HG03159 (cell line): ENCODE data around the gene ATG10.
A peak's percentile ranks its signal among the peaks of the same experiment; 100 is the strongest.
"Not testable (repeated sequence)": the region's sequence is repeated elsewhere in the genome, so short reads cannot be mapped to it uniquely, and the experiment has no call there.

Experiments
- ATAC-seq: cut with Tn5 transposase; IDR thresholded peaks from one replicate; pipeline ENCODE4 v1.9.1; 2021; ENCODE audit warnings: mild to moderate bottlenecking, moderate library complexity; ENCODE audit not compliant: unreplicated experiment

ATG10 gene

DNA sequence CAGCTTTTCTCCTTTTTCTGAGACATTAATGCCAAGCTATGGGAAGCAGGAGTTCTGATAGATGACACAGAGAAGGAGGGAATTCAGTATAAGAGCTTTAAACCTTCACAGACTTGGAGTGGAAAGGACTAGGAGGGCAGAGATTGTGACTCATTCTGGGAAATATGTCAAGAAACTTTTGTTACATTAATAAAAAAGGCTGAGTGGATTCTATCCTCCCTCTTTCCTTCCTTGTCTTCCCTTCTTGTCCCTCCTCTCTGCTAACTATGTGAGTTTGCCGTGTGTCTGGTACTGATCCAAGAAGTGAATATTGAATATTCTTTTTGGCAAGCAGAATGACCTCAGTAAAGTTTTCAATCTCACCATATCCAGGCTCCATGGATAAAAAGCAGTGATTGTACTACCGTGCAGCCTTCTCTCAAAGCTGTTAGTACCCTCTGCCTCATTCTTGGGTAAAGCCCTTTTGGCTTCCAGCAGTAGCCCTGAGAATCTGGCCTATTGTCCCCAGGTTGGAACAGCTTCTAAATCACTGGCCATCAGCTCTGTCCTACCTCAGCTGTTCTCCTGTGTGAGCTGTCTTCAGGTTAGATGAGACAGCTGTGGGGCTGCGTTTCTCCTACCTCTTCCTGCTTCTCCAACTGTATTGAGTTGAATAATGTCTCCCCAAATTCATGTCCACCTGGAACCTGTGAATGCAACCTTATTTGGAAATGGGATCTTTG is 73.9 kb downstream of the ATG10 start:
- no peak for ATAC-seq

DNA sequence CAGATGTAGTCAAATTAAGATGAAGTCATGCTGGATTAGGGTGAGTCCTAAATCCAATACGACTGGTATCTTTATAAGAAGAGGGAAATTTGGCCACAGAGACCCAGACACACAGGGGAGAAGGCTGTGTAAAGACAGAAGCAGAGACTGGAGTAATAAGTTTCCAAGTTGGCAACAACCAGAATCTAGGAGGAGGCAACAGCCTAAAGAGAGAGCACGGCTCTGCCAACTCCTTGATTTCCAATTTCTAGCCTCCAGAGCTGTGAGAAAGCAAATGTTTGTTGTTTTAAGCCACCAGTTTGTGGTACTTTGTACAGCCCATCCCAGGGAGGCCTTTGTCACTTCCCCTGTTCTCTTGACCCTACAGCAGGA is 74.4 kb downstream of the ATG10 start:
- ATAC-seq, result no peak

DNA sequence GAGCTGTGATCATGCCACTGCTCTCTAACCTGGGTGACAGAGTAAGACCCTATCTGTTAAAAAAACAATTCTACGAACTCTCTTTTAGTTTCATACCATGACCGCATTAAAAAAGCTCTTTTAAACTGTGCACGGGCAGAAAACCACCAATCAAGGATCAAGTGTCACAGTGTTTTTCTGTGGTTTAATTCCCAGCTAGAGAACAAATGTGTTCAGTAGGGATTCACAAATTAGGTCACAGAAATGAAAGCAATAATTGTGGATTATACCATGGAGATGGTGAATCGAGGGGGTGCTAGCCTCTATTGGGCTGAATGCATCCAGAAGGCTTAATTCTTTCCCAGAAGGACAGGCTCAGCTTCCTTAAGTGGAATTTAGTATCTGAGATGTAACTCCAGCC is 79.1 kb downstream of the ATG10 start:
- ATAC-seq, result no peak

DNA sequence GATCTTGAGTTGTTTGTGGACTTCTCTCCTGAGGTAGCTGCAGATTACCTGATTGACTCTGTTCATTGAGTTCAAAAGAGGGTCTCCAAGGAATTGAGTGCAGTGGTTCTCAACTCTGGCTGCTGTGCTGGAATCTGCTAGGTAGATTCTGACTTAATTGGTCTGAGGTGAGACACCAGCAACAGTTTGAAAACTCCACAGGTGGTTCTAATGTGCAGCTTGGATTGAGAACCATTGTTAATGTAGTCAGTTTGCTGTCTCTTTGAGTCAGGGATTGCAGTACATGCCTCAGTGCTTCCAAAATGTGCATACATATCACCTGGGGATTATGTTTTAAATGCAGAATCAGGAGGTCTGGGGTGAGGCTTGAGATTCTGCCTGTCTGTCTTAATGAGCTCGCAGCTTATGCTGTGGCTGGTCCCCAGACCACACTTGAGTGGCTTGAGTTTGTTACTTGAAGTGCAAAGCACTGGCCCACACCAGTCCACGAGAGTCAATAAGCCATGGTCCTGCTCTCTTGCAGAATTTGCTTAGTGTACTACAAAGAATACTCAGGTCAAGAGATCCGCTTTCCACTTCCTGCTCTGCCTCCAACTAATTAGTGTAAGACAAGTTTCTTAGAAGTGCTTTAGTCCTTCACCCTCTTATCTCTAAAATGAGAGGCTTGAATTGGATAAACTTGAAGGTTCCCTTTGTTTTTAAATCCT is 82.3 kb downstream of the ATG10 start:
- ATAC-seq, result no peak

DNA sequence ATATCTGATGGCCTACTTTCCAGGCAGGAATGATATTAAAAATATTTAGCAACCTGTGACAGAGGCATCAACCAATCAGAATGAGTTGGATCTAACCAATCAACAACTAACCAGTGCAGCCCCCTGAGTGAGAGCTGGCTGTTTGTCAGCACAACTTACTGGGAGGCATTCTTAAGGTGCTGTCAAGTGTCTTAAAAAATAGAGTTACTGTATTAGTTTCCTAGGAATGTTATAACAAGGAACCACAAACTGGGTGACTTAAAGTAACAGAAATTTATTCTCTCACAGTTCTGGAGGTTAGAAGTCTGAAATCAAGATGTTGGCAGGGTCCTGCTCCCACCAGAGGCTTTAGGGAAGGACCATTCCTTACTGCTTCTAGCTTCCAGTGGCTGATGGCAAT is 85.2 kb downstream of the ATG10 start:
- ATAC-seq, result no peak

DNA sequence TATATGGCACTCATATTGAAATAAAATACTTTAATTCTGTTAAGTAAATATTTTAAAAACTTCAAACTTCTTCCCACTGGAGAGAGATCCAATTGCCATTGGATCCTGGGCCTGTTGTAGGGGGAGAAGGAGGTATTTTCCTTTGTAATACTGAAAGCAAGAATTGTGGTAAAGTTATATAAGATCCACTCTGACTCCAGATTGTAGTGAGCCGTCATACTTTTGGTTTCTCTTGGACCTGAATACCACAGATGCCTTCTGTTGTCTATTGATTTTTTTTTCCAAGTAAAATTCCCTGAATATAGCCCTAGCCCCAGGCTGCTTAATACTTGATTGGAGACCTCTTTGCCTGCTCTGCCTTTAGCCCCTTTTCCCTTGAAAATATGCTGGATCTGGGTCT is 86.9 kb downstream of the ATG10 start:
- peak; percentile 56 for ATAC-seq

DNA sequence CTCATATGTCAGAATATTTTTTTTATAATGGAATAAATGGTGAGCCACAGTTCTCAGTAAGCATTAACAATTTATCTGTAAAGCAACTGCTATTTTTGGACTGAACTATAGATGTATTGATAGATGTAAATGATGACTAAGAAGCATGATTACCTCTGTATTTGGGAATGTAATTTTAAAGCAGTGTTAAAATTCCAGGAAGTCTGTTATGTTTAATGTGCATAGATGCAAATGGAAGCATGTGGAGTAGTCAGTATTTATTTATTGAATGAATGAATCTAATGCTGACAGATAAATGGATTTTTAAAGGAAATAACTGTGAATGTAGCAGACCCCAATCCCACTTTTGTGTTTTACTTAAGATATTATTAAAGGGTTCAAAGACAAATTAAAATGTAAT is 95.0 kb downstream of the ATG10 start:
- ATAC-seq, result no peak

DNA sequence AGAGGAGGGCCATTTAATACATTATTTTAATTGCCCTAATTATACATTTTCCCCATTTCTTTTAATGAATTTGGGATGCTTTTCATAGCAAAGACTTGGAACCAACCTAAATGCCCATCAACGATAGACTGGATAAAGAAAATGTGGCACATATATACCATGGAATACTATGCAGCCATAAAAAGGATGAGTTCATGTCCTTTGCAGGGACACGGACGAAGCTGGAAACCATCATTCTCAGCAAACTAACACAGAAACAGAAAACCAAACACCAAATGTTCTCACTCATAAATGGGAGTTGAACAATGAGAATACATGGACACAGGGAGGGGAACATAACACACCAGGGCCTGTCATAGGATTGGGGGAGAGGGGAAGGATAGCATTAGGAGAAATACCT is 96.2 kb downstream of the ATG10 start:
- ATAC-seq, result not testable (repeated sequence)

DNA sequence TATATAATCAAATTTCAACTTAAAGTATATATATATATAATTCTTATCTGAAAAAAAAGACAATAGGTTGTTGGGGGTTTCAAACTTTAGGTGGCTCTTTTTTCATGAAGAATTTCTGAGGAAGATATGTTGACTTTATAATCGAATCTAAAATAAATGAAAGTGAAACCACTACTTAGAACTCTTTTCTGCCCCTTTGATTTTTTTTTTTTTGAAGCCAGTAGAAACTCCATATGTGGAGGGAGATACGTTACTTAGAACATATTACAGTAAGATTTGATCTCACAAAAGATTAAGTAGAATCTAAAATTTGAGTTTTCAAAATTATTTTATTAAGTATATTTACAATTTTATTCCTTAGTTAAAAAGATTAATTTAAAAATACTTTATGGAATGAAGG is 96.9 kb downstream of the ATG10 start:
- ATAC-seq, result no peak

DNA sequence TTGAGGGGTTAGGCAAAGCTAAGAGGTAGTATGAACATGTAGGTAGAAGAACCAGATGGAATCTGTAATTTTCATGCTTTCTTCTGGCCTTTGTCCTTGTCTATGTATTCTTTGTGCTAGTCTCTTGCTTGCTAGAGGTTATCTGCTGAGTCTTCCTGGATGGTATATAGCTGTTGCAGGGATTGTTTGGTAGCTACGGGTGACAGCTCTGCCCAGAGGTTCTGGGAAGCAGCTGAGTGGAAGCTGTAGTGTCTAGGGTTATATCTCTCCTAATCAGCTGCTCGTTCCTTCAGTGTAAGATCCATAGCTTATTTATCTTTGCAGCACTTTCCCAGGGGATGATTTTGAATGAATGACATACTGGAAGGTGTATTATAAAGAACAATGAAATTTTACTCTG is 100.3 kb downstream of the ATG10 start:
- no peak for ATAC-seq

DNA sequence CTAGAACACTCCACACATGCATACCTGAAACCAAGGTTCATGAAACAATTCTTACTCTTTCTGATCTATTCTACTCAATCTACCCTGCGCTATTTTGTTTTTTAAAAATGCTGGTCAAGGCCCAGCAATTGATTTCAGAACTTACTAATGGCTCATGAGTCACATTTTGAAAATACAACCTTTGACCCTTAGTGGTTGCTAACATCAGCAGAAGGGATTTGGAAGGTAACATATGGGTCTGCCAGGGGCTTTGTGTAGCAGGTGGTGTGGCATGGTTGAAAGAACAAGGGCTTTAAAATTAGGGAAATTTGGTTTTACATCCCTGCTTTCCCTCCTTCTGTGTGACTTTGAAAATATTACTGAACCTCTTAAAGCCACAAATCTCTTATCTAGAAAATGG is 101.4 kb downstream of the ATG10 start:
- ATAC-seq, result no peak

DNA sequence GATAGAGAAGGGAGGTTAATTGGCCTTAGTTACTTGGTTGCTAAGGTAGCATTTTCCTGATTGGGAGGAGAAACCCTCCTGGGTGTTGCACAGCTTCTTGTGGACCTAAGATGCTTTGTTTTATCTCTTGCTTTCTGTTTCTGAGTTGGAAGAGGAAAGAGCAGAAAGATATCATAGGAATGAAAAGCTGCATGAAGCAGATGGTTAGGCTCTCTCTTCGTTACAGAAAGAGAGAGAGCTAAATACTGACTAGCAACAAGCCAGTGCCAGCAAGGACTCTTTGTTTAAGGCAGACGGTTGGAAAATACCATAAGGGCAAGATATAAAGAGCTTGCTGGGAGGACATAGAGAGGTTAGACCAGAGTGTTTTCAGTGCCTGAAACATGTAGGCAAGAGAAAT is 103.1 kb downstream of the ATG10 start:
- ATAC-seq, result no peak

DNA sequence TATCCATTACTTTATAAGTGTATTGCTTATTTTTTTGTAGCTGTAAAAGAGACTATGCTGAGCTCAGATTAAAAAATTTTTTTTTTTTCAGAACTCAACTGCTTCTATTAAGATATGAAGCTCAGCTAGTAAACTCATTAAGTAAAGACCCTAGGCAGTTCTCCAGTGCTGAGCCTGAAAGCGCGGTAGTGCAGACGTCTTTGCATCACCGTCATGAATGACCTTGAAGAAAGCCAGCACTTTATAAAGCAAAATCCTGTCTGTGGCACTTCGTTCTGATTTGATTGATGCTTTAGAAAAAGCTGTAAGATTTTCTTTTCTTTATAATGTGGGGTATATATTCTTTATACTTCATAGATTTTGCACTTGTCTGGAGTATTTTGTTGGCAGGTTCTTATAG is 105.7 kb downstream of the ATG10 start:
- no peak for ATAC-seq

DNA sequence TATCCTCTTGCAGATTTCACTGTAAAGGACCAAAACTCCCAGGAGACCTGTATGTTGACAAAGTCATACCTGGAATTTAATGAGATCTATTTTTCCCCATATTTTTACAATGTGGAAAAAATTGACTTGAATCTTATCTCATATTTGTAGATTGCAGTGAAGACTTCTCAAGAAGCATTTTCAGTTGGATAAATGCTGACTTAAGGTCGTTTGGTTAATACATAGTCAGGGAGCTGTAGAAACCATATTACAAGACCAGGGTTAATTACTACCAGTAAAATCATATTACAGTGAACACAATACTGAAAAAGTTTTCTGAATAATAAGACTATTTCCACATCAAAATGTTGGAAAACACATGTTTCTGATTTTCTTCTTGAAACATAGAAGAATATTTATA is 119.8 kb downstream of the ATG10 start:
- ATAC-seq, result no peak

DNA sequence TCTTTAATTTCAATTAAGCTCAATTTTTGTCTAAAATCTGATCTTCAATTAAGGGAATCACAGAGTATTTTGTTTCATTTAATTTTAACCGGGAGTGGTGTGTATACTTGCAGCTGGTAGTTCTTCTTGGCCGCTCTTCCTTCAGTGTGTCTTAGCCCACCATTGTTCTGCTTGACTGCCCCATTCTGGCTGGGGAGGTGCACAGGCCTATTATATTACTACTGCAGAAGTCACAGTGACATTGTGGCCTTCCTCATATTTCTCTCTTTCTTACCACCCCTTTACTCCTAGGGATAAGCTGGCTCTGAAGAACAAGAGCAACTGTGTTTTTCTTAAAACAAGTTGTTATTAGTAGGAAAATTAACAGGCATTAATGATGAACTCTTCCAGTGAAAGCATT is 123.7 kb downstream of the ATG10 start:
- ATAC-seq, result no peak

DNA sequence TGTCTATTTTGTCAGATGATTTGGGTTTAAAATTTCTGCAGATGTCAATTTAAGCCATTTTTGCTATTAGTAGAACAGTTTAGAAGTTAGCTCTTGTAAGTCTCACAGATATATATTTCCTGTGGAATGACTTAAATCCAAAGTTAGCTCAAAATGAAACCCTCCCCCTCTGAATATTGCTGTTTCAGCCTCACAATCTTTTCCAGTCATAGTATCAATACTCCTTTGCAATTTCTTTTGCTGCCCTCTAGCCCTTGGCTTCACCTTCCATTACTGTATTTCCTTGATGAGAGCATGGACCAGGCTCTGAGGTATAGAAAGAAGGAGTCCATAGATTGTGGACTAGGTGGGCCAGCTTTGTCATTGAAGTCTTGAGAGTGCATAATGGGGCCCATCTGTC is 124.4 kb downstream of the ATG10 start:
- ATAC-seq, result no peak

DNA sequence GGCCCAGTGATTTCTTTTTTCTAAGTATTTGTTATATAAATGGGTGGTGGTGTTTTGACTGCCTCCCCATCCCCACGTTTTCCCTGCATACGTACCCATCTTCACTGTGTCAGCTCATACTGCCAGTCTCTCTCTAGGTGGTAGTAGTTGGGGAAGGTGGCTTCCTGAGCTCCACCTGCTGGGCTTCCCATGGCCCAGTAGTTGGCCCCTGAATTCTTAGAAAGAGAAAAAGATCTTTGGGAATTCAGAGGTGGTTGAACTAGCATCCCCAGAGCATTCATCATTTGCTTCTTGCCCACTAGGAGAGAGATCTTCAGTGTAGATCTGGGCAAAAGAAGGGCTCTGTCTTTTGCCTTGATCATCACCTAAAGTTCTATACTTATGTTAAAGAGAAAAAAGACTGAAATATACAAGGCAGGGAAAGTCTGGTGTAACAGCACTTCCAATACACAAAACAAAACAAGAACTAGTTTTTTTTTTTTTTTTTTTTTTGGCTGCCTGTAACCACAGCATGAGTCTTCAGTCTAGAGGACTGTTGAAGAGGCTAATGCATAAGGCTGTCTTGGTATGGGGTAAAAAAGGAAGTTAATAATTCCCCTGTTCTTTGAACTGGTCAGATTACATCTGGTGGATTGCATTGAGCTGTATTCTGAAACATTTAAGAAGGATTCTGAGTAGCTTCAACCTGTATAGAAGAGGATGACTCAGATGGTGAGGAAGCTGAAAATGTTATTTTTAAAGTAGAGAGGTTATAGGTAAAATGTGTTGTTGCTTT is 128.7 kb downstream of the ATG10 start:
- ATAC-seq, result peak; percentile 96

DNA sequence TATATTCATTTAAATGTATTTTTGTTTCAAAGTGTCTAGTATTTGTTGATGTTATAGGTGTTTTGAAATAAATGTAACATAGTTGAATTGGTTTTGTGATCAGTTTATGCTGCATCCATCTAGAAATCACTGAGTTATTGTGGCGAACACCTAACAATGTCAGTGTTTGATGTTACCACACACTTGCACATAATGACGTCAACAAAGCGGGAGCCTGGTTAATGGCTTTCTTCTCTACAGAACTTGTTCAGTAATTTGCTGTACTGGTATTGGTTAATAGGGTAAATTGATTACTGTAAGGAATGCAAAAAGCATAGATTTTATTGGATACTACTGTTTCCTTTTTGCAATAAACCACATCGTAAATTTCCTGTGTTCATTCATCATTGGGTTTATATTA is 133.0 kb downstream of the ATG10 start:
- no peak for ATAC-seq

DNA sequence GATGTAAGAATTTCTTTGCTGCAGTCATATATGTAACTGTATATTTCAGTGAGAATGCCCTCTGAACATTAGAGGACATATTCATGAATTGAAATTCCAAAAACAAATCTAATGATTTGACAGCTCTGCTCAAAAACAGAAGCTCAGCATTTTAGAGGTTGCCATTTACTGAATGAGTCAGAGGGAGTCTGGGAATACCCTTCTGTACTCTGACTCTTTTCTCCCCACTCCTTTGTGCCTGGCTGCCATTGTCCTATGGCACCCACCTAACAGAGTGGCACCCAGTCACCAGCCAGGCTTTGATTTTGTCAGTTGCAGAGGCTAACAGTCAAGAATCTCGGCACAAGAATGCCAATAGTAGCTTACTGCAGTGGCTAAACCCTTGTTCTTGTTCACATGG is 133.6 kb downstream of the ATG10 start:
- no peak for ATAC-seq

DNA sequence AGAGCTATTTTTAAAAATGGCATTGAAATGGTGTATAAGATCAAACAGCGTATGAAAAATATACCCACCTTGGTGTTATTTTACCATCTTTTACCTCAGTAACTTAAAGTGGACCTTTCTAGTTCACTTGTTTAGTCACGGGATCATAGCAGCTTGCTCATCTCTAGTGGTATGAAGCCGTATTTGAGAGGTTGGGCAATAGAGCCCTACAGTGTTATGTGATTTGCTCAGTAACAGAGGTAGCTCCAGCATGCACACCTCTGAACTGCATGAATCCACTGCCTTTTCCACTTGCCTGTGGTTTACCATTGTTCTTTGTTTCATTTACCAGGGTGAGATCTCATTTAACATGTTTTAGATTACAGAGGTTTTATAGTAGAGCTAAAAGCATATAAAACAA is 134.4 kb downstream of the ATG10 start:
- ATAC-seq, result no peak

DNA sequence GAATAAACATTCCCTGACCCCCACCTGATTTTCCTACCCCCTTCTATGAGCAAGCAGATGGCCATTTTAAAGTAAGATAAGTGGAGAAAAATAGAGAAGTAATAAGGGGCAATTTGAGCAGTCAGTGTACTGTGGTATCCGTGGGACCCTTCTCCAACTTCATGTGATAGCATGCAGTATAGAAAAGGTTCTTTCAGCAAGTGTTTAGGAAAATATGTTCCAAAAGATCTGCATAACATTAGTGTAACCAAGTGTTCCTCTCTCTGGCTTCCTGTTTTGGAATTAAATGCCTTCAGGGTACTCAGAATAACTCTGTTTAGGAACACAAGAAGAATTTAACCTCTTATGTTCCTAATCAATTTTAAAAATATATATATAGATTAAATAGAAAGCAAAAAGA is 134.9 kb downstream of the ATG10 start:
- ATAC-seq, result no peak

DNA sequence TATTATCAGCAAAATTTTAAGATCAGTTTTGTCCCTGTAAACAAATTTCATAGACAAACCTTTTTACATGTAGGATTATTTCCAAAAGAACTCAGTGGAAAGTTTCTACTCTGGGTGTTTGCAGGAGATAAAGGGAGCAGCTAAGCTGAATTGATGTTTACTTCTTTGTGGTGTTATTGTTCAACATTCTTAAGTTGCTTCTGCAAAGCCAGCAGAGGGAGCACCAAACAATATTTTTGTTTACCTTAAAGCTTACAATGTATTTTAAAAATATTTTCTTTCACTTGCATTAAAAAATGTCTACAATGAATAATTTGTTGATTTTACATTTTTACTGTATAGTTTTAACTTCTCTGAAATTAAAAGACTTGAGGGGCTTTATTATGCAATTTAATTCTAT is 135.4 kb downstream of the ATG10 start:
- ATAC-seq, result no peak
